Stimulated activated CD8-positive, alpha-beta memory T cell treated with anti-CD3 and anti-CD28 coated beads, Interleukin-7, amount 100 ng/mL, for 4 hours (primary cell): Measurements from ENCODE around the gene TP53INP2.
"Not testable (repeated sequence)": the region's sequence is repeated elsewhere in the genome, so short reads cannot be mapped to it uniquely, and the experiment has no call there.

Experiments used
- DNase-seq, 2 donors: peaks; one replicate each; pipeline ENCODE4 v3.0.0-alpha.2; 2020; ENCODE audit warnings: low read depth in 2 of 2

The TP53INP2 gene, protein sequence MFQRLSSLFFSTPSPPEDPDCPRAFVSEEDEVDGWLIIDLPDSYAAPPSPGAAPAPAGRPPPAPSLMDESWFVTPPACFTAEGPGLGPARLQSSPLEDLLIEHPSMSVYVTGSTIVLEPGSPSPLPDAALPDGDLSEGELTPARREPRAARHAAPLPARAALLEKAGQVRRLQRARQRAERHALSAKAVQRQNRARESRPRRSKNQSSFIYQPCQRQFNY

DNA sequence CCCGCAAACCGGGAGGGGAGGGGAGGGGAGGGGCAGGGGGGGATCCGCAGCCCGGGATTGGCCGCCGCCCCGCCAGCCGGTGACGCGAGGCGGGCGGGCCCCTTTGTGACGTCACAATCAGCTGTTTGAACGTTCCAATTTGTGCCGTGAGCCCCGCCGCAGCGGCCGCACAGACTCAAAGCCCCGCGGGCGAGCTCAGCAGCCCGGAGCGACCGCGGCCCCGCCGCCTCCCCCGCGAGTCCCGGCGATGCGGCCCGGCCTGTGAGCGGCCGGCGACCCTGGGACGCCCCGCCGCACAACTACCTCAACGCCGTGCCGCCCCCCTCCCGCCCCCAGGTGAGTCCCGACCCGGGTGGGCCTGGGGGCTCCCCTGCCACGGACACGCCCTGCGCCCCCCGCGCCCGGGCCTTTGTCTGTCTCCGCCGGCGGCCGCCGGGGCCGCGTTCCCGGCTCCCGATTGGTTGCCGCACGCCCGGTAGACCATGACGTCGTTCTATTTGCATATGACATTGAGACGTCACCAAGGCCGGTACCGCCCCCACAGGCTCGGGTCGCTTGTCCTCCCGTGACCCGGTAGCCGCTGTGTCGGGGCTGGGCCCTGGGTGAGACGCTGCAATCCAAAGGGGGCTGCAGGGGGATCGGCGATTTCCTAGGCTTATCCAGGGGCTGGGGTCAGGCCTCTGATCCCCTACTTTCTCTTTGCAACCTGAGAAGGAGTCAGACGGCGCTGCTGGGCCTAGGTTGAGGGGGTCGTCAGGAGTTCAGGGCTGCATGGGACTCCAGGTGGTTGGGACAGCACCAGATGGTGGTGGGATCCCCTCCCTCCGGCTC is at the start of gene TP53INP2:
TP53INP2 (plus strand) TSS at position 168 of the 831 bp plus-strand sequence. CDS start 4,396 bp downstream, outside the sequence.
- peak; percentile 68 to 80 for DNase-seq

DNA sequence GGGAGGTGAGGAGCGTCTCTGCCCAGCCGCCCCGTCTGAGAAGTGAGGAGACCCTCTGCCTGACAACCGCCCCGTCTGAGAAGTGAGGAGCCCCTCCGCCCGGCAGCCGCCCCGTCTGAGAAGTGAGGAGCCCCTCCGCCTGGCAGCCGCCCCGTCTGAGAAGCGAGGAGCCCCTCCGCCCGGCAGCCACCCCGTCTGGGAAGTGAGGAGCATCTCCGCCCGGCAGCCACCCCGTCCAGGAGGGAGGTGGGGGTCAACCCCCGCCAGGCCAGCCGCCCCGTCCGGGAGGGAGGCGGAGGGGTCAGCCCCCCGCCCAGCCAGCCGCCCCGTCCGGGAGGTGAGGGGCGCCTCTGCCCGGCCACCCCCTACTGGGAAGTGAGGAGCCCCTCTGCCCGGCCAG is 45.5 kb upstream of the TP53INP2 start:
- not testable (repeated sequence) for DNase-seq

DNA sequence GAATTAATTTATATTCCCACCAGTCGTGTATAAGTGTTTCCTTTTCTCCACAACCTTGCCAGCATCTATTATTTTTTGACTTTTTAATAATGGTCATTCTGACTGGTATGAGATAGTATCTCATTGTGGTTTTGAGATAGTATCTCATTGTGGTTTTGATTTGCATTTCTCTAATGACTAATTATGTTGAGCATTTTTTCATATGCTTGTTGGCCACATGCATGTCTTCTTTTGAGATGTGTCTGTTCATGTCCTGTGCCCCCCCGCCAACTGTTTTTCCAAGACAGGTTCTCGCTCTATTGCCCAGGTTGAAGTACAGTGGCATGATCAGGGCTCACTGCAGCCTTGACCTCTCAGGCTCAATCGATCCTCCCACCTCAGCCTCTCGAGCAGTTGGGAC is 42.3 kb upstream of the TP53INP2 start:
- not testable (repeated sequence) for DNase-seq

DNA sequence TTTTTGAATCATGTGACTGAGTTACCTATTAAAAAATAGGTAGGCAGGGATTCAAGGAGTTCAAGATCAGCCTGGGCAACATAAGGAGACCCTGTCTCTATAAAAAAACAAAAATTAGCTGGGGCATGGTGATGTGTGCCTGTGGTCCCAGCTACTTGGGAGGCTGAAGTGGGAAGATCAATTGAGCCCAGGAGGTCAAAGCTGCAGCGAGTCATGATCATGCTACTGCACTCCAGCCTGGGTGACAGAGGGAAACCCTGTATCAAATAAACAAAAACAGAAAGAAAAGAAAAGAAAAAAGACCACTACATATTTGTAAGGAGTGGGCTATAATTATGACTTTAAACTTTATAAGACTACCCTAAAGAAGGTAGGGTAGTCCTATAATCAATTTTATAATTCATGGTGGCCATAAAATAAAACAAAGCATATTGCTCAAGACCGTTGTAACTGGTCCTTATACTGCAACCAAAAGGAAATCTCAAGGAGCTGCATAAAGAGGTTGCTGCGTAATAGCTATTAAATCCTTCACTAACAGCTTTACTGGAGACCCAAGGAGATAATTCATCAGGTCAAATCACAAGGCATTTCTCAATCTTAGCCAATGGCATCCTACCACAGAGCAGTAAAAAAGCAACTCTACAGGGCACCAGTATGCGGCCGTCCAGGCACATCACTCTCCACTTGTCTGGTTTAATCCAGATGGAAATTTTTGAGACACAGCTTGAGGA is 40.8 kb upstream of the TP53INP2 start:
- no peak for DNase-seq

DNA sequence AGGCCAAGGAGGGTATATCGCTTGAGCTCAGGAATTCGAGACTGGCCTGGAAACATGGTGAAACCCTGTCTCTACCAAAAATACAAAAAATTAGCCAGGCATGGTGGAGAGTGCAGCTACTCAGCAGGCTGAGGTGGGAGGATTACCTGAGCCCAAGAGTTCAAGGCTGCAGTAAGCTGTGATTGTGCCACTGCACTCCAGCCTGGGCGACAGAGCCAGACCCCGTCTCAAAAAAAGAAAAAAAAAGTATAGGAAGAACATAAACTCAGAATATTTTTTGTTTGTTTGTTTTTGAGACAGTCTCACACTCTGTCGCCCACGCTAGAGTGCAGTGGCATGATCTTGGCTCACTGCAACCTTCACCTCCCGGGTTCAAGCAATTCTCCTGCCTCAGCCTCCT is 39.4 kb upstream of the TP53INP2 start:
- DNase-seq: not testable (repeated sequence)

DNA sequence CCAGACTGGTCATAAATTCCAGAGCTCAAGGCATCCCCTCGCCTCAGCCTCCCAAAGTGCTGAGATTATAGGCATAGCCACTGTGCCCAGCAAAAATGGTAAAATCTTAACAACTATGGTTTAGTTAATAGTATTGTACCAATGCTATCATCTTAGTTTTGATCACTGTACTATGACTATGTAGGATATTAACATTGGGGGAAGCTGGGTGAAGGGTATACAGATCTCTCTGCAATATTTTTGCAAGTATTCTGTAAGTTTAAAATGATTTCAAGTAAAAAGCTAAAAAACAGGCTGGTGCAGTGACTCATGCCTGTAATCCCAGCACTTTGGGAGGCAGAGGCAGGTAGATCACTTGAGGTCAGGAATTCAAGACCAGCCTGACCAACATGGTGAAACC is 35.0 kb upstream of the TP53INP2 start:
- no peak for DNase-seq

DNA sequence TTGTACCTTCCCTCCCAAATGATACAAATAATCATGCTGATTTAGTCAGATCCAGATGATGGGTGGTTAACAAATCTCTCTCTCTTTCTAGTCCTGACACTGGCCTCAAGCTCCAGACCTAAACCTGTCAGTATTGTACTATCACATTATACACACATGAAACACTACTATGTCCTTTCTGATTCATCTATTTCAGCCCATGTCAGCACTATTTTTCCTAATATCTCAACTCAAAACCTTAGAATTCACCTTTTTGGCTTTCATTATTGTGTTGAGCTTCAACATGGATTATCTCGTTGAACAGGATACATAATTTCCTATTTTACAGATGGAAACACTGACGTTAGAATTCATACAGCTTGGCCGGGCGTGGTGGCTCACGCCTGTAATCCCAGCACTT is 30.7 kb upstream of the TP53INP2 start:
- no peak for DNase-seq

DNA sequence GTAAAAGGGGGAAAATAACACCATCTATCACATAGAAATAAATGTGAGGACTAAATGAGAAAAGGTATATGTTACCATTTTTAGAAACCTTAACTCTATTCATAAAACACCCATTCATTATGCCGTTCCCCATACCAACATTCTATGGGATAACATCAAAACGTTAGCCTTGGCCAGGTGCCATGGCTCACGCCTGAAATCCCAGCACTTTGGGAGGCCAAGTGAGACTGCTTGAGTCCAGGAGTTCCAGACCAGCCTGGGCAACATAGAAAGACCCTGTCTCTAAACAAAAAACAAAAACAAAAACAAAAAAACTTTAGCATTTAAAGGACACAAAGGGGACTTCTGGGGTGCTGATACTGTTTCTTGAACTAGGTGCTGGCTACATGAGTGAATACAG is 28.6 kb upstream of the TP53INP2 start:
- DNase-seq: no peak

DNA sequence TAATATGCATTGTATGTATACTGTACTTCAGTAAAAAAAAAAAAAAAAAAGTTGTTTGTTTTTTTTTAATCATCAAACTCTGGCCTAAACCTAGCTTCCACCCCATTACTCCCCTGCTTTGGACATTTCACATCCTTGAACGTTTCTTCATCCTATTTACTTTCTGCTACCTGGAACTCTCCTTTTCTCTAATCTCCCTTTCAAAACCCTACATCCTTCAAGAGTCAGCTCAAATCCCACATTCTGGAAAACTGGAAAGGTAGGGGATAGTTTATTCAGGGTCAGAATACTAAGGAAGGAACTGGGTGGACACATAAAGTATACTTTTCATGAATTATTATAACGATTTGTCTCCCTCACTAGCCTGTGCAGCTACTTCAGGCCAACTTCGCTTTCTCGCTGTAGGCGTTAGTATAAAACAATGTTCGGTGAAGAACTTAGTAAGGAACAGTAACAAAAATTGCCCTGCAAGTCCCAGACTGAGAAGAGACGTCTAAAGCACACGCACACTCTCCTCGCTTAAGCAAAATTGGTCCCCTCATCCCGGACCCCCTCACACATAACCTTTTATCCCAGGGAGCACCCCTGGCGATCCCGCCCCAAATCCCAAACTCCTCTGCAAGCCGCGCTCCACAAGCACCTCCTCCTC is 28.0 kb upstream of the TP53INP2 start:
- no peak for DNase-seq

DNA sequence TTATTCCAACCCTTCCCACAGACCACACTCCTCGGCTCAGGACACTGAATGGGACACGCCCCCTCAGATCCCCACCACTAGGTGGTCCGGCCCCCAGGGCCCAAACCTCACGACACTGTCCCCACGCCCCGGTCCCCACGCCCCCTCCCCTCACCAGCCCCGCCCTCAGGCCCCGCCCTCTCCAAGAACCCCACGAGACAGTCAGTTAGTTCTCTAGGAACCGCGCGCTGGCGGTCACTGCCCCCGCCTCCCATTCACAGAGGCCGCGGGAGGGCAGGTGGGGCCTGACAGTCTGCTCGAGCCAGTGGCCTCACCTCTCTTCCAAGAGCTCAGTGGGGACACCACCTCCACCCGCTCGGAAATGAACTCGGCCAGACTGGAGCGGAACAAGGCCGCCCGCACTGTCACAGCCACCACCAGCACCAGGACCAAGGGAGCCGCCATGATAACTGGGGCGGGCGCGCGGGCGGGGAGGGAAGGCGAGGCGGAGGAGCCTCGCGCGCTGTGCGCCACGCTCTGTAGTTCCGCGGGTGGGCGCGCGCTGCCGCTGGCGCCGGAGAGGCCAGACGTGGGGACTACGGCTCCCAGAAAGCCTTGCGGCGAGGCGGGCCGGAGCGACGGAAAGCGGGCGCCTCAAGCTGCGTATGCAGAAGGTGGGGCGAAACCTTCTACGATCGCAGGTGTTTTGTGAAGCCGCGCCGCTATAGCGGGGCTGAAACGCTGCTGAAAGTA is 27.3 kb upstream of the TP53INP2 start, which contains the start of gene PIGU:
PIGU (minus strand) TSS at position 451 of the 732 bp plus-strand sequence; CDS start at position 444, 7 bp downstream.
- DNase-seq: peak; percentile 91 to 97

DNA sequence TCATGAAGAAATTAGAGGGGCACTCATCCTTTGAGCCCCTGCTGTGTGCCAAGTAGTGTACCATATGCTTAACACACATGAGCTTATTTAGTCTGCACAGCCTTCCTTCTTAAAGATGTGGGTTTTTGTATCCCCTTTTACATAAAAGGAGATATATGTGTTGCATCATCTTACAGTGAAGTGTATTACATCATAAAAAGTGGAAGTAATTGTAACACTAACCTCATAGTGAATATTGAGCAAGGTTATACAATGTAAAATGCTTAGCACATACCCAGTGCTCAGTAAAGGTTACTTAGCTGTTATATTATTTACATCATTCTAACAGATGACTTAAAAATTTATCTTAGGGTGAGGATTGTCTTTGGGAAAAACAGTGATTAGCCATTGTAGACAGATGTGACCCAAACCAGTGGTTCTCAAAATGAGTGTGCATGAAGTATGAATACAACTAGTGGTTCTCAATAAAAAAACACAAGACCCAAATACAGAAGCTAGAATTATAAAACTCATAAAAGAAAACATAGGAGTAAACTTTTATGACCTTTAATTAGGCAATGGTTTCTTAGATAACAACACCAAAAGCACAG is 23.5 kb upstream of the TP53INP2 start:
- DNase-seq: no peak

DNA sequence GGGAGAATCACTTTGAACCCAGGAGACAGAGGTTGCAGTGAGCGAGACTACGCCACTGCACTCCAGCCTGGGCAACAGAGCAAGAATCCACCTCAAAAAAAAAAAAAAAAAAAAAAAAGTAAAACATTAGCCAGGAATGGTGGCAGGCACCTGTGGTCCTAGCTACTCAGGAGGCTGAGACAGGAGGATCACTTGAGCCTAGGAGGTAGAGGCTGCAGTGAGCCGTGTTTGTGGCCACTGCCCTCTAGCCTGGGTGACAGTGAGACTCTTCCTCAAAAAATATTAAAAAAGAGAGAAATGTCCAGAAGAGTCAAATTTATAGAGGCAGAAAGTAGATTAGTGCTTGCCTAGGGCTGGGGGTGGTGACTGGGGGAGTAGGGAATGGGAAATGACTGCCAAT is 20.5 kb upstream of the TP53INP2 start:
- no peak for DNase-seq

DNA sequence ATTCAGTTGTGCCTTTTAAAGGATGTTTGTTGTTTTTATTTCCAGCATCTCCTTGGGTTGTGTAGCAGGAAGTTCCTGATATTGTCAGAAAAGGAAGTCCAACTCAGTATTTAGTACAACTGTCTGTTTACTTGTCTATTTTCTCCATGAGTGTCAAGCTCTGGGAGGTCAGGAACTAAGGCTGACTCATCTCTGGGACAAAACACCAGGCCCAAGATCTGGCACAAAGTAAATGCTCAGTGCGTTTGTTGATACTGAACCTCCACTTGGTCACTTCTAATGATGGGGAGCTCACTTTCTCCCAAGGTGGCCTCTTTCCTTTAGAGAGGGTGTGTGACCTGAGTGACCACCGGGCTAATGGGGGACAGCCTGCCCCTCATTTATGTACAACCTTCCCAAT is 14.7 kb upstream of the TP53INP2 start:
- no peak for DNase-seq

DNA sequence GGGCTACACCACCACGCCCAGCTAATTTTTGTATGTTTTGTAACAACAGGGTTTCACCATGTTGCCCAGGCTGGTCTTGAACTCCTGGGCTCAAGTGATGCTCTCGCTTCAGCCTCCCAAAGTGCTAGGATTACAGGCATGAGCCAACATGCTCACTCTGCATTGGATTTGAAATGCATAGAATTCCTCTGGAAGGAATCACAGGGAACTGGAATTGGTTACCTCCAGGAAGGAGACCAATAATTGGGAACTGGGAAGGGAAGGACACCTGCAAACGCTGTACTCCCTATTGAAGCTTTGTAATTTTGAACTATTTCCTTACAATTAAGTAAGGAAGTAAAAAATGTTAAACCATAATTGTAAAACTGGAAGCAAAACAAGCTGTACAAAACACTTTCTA is 12.3 kb upstream of the TP53INP2 start:
- no peak for DNase-seq

DNA sequence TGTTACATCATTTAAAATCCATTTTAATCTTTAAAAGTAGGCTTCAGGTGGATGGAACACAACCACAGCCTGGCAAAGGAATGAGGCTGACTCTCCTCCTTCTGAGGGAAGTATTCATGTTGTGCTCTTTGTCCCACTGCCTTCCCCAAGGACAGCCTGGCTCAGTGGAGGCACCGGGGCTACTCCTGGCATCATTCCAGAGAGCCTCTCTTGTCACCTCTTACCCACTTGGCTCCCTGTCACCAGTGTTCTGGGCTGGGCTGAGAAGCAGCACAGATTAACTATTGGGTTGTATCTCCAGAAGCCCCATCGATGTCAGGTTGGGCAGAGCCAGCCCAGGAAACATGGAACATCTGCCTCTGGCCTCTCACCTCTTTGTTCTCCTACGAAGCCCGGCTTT is 10.7 kb upstream of the TP53INP2 start:
- no peak for DNase-seq

DNA sequence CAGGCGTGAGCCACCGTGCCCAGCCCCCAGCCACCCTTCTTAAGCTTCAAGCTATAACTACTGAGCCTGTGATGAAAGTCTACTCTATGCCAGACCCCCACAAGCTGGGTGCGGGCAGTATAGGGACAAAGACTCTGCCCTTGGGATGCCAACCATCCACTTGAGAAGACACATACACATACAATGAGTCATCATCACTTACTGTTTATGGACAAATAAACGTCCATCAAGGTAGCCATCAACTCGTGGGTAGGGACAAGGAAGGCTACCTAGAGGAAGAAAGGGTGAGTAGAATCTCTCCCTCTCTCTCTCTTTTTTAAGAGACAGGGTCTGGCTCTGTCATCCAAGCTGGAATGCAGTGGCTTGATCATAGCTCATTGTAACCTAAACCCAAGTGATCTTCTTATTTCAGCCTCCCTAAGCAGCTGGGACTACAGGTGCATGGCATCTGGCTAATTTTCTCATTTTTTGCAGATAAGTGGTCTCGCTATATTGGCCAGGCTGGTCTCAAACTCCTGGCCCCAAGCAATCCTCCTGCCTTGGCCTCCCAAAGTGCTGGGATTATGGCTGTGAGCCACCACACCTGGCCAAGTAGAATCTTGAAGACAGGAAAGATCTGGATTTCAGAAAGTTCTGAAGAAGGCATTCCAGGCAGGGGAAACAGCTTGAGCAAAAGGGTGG is 2.6 kb upstream of the TP53INP2 start:
- DNase-seq: no peak

DNA sequence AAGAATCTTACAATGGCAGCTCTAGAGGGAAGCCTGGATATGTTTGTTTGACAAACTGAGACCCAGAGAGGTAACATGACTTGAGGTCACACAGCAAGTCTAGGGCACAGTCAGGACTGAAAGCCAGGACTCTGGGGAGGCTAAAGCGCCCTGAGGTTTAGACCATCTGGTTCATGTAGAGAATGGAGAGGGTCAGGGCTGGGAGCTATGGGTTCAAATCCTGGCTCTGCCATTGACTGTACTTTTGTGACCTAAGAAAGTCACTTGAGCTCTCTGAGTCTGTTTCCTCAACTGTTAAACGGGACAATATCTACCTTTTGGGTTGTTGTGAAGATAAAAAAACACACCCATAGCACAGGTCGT is 1.1 kb upstream of the TP53INP2 start:
- DNase-seq: no peak

DNA sequence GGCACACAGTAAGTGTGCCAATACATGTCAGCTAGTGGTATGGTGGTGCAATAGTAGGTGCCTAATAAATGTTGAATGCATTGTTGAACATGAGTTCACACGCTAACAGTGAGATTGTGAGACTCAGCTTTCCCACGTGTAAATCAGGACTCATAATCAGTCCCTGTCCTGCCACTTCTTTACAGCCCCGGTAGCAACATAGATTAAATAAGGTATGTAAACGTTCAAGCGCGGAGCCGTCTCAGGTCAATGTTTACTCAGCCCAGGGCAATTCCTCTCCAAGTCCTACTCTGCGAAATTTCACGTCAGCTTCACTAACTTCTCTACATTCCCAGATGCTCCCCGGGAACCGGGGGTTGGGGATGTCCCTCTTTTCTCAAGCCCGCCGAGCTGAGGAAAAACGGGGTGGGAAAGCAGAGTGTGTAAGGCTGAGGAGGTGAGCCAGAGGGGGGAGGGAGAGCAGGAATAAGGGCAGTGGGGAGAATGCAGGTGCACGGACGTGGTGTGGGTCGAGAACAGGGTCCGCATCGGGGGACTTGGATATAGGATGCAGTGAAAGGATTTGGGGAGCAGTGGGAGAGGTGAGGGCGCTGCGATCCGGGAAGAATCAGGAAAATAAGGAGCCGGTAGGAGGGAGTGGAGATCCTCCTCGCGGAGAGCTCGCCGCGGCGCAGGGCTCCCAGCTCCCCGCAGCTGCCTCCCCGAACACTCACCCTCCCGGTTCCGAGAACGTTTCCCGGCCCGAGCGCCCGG is 544 bp upstream of the TP53INP2 start:
- DNase-seq: no peak

DNA sequence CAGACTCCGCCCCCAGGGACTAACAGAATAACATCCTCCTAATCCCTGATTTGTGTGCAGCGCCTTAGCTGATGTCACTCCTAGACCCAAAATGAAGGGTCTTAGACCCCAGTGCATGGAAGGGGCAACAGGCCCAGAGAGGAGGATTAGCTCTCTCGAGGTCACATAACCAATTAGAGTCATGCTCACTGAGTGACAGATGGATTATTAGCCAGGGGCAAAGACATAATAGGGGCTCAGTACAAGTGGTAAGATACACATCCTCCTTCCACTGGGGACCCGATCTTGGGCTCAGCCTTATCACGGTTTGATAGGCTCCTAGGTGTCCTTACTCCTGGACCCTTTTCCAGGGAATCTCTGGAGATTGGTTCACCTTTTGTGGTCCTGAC is 858 bp downstream of the TP53INP2 start:
- no peak for DNase-seq
